Mesendoderm (in vitro differentiated cells): ENCODE data around the gene ANAPC16.
A peak's percentile ranks its signal among the peaks of the same experiment; 100 is the strongest.

Experiments
- DNase-seq: peaks from one replicate; pipeline ENCODE4 v3.0.0; 2013
- H2AK5ac ChIP-seq: 2 replicates; pipeline ENCODE4 v1.6.1; 2013; ENCODE audit warnings: low read length, inconsistent platforms
- H2BK120ac ChIP-seq: 2 replicates; pipeline ENCODE4 v1.6.1; 2013; ENCODE audit warnings: low read depth, mild to moderate bottlenecking, low read length, moderate library complexity, mixed read lengths
- H2BK15ac ChIP-seq: replicated peaks from 2 replicates; pipeline ENCODE4 v1.6.1; 2013; ENCODE audit warnings: low read depth, mild to moderate bottlenecking, moderate library complexity
- H2BK5ac ChIP-seq: 2 replicates; pipeline ENCODE4 v1.6.1; 2013; ENCODE audit warnings: low read length, inconsistent platforms
- H3K18ac ChIP-seq: 2 replicates; pipeline ENCODE4 v1.6.1; 2013; ENCODE audit warnings: mild to moderate bottlenecking, low read length, mixed read lengths
- H3K23ac ChIP-seq: one replicate; pipeline ENCODE4 v1.6.1; 2013; ENCODE audit warnings: low read length
- H3K27ac ChIP-seq: 2 replicates; pipeline ENCODE4 v1.5.1; 2013; ENCODE audit warnings: low read depth, mild to moderate bottlenecking, inconsistent platforms, low read length, moderate library complexity
- H3K27me3 ChIP-seq: 2 replicates; pipeline ENCODE4 v1.6.1; 2013; ENCODE audit warnings: low read length, control low read depth, mild to moderate bottlenecking, inconsistent platforms; ENCODE audit not compliant: insufficient read depth, poor library complexity
- H3K36me3 ChIP-seq: 2 replicates; pipeline ENCODE4 v1.6.1; 2013; ENCODE audit warnings: low read length, inconsistent platforms; ENCODE audit not compliant: control insufficient read depth, insufficient read depth
- H3K4ac ChIP-seq: one replicate; pipeline ENCODE4 v1.6.1; 2013; ENCODE audit warnings: low read depth, mild to moderate bottlenecking, low read length, moderate library complexity
- H3K4me1 ChIP-seq: 2 replicates; pipeline ENCODE4 v1.6.1; 2013; ENCODE audit warnings: low read depth, low read length, inconsistent platforms; ENCODE audit not compliant: control insufficient read depth
- H3K4me2 ChIP-seq: 2 replicates; pipeline ENCODE4 v1.6.1; 2013; ENCODE audit warnings: low read length
- H3K4me3 ChIP-seq: 2 replicates; pipeline ENCODE4 v1.5.1; 2013; ENCODE audit warnings: mild to moderate bottlenecking, low read length
- H3K56ac ChIP-seq: one replicate; pipeline ENCODE4 v1.6.1; 2013; ENCODE audit warnings: low read length
- H3K79me1 ChIP-seq: 2 replicates; pipeline ENCODE4 v1.6.1; 2013; ENCODE audit warnings: low read length, inconsistent platforms
- H3K79me2 ChIP-seq: 2 replicates; pipeline ENCODE4 v1.6.1; 2013; ENCODE audit warnings: mild to moderate bottlenecking, low read length; ENCODE audit not compliant: control insufficient read depth, insufficient read depth
- H3K9ac ChIP-seq: 2 replicates; pipeline ENCODE4 v1.6.1; 2013; ENCODE audit warnings: low read length, inconsistent platforms
- H4K5ac ChIP-seq: one replicate; pipeline ENCODE4 v1.6.1; 2013; ENCODE audit warnings: low read length
- H4K8ac ChIP-seq: one replicate; pipeline ENCODE4 v1.6.1; 2013; ENCODE audit warnings: low read depth, mild to moderate bottlenecking, control low read depth, low read length, moderate library complexity
- WGBS: extraction: QIAGEN DNeasy Blood & Tissue Kit; methylation state at CpG from one replicate; pipeline ENCODE4 v1.1.7; 2013; ENCODE audit warnings: low lambda C conversion rate, missing lambda C conversion rate; ENCODE audit not compliant: insufficient coverage; ENCODE audit errors: extremely low coverage; 5-methylcytosine and 5-hydroxymethylcytosine counted together

Gene ANAPC16

GRCh38 chr10:72218325-72218724 lies 2.5 kb downstream of the ANAPC16 start:
- H3K23ac ChIP-seq = no peak overlapping the region
- WGBS = no CpG with 5 or more reads among the region's 1 CpG
- DNase-seq = no peak

GRCh38 chr10:72218726-72219125 lies 2.9 kb downstream of the ANAPC16 start:
- Histone ChIP-seq H2BK5ac (no peak overlapping the region), H3K56ac (no peak overlapping the region), H4K8ac (no peak overlapping the region), H3K18ac (no peak overlapping the region), H3K9ac (no peak overlapping the region), H3K79me1 (peaks cover 2% of the 10 kb centered on the region), H3K4me1 (no peaks in the 10 kb centered on the region), H2BK15ac (no peak overlapping the region), H4K5ac (no peak overlapping the region), H3K23ac (no peak overlapping the region), H3K27me3 (no peaks in the 10 kb centered on the region), H3K27ac (no peak overlapping the region), H3K4me2 (no peak overlapping the region), H3K79me2 (peaks cover 18% of the 10 kb centered on the region), H3K4me3 (no peak overlapping the region), H3K4ac (no peak overlapping the region), H2BK120ac (no peak overlapping the region), H2AK5ac (no peak overlapping the region), H3K36me3 (peaks cover under 1% of the 10 kb centered on the region)
- WGBS = no CpG with 5 or more reads among the region's 2 CpGs
- DNase-seq = no peak

More at GRCh38 chr10:72218325-72218724, 2.5 kb downstream of the ANAPC16 start:
- Histone ChIP-seq H2AK5ac (no peak overlapping the region), H3K36me3 (no peaks in the 10 kb centered on the region), H3K79me2 (peaks cover 18% of the 10 kb centered on the region), H3K4ac (no peak overlapping the region), H3K4me1 (no peaks in the 10 kb centered on the region), H3K9ac (no peak overlapping the region), H2BK15ac (no peak overlapping the region), H3K18ac (no peak overlapping the region), H3K4me2 (no peak overlapping the region), H4K8ac (no peak overlapping the region), H3K27ac (no peak overlapping the region), H3K56ac (peak overlapping the region; percentile 17), H4K5ac (no peak overlapping the region), H3K27me3 (no peaks in the 10 kb centered on the region), H3K4me3 (no peak overlapping the region), H2BK5ac (no peak overlapping the region), H2BK120ac (no peak overlapping the region), H3K79me1 (peaks cover 1% of the 10 kb centered on the region)

GRCh38 chr10:72219235-72219814 lies 3.5 kb downstream of the ANAPC16 start:
- Histone ChIP-seq H3K27ac (no peak overlapping the region), H3K79me1 (peaks cover 3% of the 10 kb centered on the region), H4K8ac (no peak overlapping the region), H2AK5ac (no peak overlapping the region), H3K4me2 (no peak overlapping the region), H3K9ac (no peak overlapping the region), H3K27me3 (no peaks in the 10 kb centered on the region), H4K5ac (no peak overlapping the region), H2BK5ac (no peak overlapping the region), H3K23ac (no peak overlapping the region), H3K18ac (no peak overlapping the region), H2BK120ac (no peak overlapping the region), H3K79me2 (peaks cover 18% of the 10 kb centered on the region), H3K56ac (no peak overlapping the region), H3K4me3 (no peak overlapping the region), H3K4me1 (no peaks in the 10 kb centered on the region), H3K4ac (no peak overlapping the region), H3K36me3 (peaks cover 3% of the 10 kb centered on the region), H2BK15ac (no peak overlapping the region)
- WGBS = no CpG with 5 or more reads among the region's 6 CpGs
- no peak for DNase-seq

GRCh38 chr10:72220637-72221036 lies 4.8 kb downstream of the ANAPC16 start:
- no peak overlapping the region for H3K27ac ChIP-seq
- no peak for DNase-seq
- H2BK15ac ChIP-seq = no peak overlapping the region
- H3K4me3 ChIP-seq = no peak overlapping the region
- H2BK5ac ChIP-seq = no peak overlapping the region
- H3K4ac ChIP-seq = no peak overlapping the region
- no peak overlapping the region for H3K23ac ChIP-seq
- H3K4me1 ChIP-seq = no peaks in the 10 kb centered on the region
- H2AK5ac ChIP-seq = no peak overlapping the region
- no CpG with 5 or more reads among the region's 8 CpGs for WGBS
- H3K79me2 ChIP-seq = peaks cover 18% of the 10 kb centered on the region
- no peak overlapping the region for H4K8ac ChIP-seq
- H3K79me1 ChIP-seq = peaks cover 3% of the 10 kb centered on the region
- H3K27me3 ChIP-seq = no peaks in the 10 kb centered on the region
- no peak overlapping the region for H3K4me2 ChIP-seq
- H4K5ac ChIP-seq = no peak overlapping the region
- peaks cover 3% of the 10 kb centered on the region for H3K36me3 ChIP-seq
- H3K56ac ChIP-seq = no peak overlapping the region
- H3K9ac ChIP-seq = no peak overlapping the region
- no peak overlapping the region for H3K18ac ChIP-seq
- no peak overlapping the region for H2BK120ac ChIP-seq

GRCh38 chr10:72221278-72221677 lies 5.5 kb downstream of the ANAPC16 start:
- no peak overlapping the region for H3K4ac ChIP-seq
- no peak overlapping the region for H2AK5ac ChIP-seq
- no peaks in the 10 kb centered on the region for H3K27me3 ChIP-seq
- no peaks in the 10 kb centered on the region for H3K4me1 ChIP-seq
- H3K18ac ChIP-seq = no peak overlapping the region
- H3K4me2 ChIP-seq = no peak overlapping the region
- no peak overlapping the region for H3K9ac ChIP-seq
- no peak overlapping the region for H3K4me3 ChIP-seq
- H2BK15ac ChIP-seq = no peak overlapping the region
- H2BK120ac ChIP-seq = no peak overlapping the region
- DNase-seq = no peak
- H3K79me2 ChIP-seq = peaks cover 18% of the 10 kb centered on the region
- peaks cover 3% of the 10 kb centered on the region for H3K79me1 ChIP-seq
- H3K23ac ChIP-seq = no peak overlapping the region
- H3K56ac ChIP-seq = no peak overlapping the region
- H4K8ac ChIP-seq = no peak overlapping the region
- H2BK5ac ChIP-seq = no peak overlapping the region
- H4K5ac ChIP-seq = no peak overlapping the region
- H3K27ac ChIP-seq = no peak overlapping the region
- no CpG with 5 or more reads among the region's 1 CpG for WGBS
- peaks cover 3% of the 10 kb centered on the region for H3K36me3 ChIP-seq

- WGBS = no CpG with 5 or more reads among the region's 1 CpG
- no peak overlapping the region for H2BK5ac ChIP-seq
- no peak overlapping the region for H4K5ac ChIP-seq
- no peak overlapping the region for H3K27ac ChIP-seq
- H2BK120ac ChIP-seq = no peak overlapping the region
- peaks cover 5% of the 10 kb centered on the region for H3K79me2 ChIP-seq
- H3K4me2 ChIP-seq = no peak overlapping the region
- H2BK15ac ChIP-seq = no peak overlapping the region
- no peaks in the 10 kb centered on the region for H3K27me3 ChIP-seq
- H3K4me3 ChIP-seq = no peak overlapping the region
- DNase-seq = no peak
- no peak overlapping the region for H4K8ac ChIP-seq
- H3K79me1 ChIP-seq = peaks cover 5% of the 10 kb centered on the region
- H3K4me1 ChIP-seq = peaks cover 5% of the 10 kb centered on the region
- no peak overlapping the region for H3K18ac ChIP-seq
- no peak overlapping the region for H3K9ac ChIP-seq
- H3K56ac ChIP-seq = no peak overlapping the region
- no peak overlapping the region for H2AK5ac ChIP-seq
- no peak overlapping the region for H3K4ac ChIP-seq
- no peak overlapping the region for H3K23ac ChIP-seq
- H3K36me3 ChIP-seq = peaks cover 3% of the 10 kb centered on the region
Observed at GRCh38 chr10:72223743-72224101, 7.9 kb downstream of the ANAPC16 start.
